ENCODE data around the gene CEBPE. TPM values are rescaled to one million over a fixed set of nuclear protein-coding genes. Genes with fewer than 3 reads are reported as not detected.

The CEBPE gene
- total RNA-seq, 1 experiment from 2014 or later: not detected

- no peaks in the 10 kb centered on the region for H3K27me3 ChIP-seq (replicated peaks; ENCODE audit: control insufficient read depth, insufficient read depth, low read length)
- Mint-ChIP-seq H3K4me1 (ENCODE audit: low read depth, unreplicated experiment) (peaks cover 29% of the 10 kb centered on the region), H3K4me3 (ENCODE audit: unreplicated experiment) (no peak overlapping the region), H3K9me3 (ENCODE audit: unreplicated experiment) (no peaks in the 10 kb centered on the region), H3K36me3 (ENCODE audit: insufficient read depth, unreplicated experiment) (peaks cover 93% of the 10 kb centered on the region), H3K27ac (ENCODE audit: unreplicated experiment) (no peak overlapping the region), H3K27me3 (ENCODE audit: insufficient read depth, unreplicated experiment) (no peaks in the 10 kb centered on the region)
- BruUV-seq (replicated peaks): no TSS peak
- peaks cover 58% of the 10 kb centered on the region for H3K4me1 ChIP-seq
- peak in 1 of 2 experiments; percentile 55 for DNase-seq
- intact Hi-C loops (cut with micrococcal nuclease; ENCODE audit: unreplicated experiment): loop anchor here (2.0 kb wide), 1 partner anchor 32 kb away; no protein-coding TSS in a partner anchor
- no peak overlapping the region for H3K4me3 ChIP-seq (ENCODE audit: low read depth, low read length)
- CTCF ChIA-PET: interaction anchor here (0.6 to 4.5 kb wide), 9 partner anchors 8 to 1017 kb away, joined by 3 to 49 read pairs (median 6); partner anchors contain the start of genes ACIN1 and C14orf119
- TF ChIP-seq, protein P1, sequence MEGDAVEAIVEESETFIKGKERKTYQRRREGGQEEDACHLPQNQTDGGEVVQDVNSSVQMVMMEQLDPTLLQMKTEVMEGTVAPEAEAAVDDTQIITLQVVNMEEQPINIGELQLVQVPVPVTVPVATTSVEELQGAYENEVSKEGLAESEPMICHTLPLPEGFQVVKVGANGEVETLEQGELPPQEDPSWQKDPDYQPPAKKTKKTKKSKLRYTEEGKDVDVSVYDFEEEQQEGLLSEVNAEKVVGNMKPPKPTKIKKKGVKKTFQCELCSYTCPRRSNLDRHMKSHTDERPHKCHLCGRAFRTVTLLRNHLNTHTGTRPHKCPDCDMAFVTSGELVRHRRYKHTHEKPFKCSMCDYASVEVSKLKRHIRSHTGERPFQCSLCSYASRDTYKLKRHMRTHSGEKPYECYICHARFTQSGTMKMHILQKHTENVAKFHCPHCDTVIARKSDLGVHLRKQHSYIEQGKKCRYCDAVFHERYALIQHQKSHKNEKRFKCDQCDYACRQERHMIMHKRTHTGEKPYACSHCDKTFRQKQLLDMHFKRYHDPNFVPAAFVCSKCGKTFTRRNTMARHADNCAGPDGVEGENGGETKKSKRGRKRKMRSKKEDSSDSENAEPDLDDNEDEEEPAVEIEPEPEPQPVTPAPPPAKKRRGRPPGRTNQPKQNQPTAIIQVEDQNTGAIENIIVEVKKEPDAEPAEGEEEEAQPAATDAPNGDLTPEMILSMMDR (IDR thresholded peaks at IDR 0.05; ENCODE audit: insufficient read depth in 1 of 2, low read depth in 1 of 2, low read length in 1 of 2, severe bottlenecking in 1 of 2, unreplicated experiment in 1 of 2): peak; percentile 50 to 60
- H3K9me3 ChIP-seq: no peaks in the 10 kb centered on the region
- POLR2A ChIA-PET: interaction anchor here (1.5 kb wide), 1 partner anchor 18 kb away, joined by 8 read pairs; the partner anchor contains the start of genes ACIN1 and C14orf119
- H3K36me3 ChIP-seq (ENCODE audit: control insufficient read depth, insufficient read depth, low read length): peaks cover 4% of the 10 kb centered on the region
Measured at GRCh38 chr14:23076785-23077408, 42.2 kb downstream of the CEBPE start.

GRCh38 chr14:23074906-23075305 lies 44.1 kb downstream of the CEBPE start:
- peaks cover 4% of the 10 kb centered on the region for H3K36me3 ChIP-seq (ENCODE audit: control insufficient read depth, insufficient read depth, low read length)
- ChIA-PET CTCF (interaction anchor here (0.7 kb wide), 2 partner anchors 13 to 20 kb away, joined by 3 read pairs; partner anchors contain the start of gene ACIN1), POLR2A (interaction anchor here (0.6 to 1.0 kb wide), 2 partner anchors 13 to 20 kb away, joined by 3 read pairs; partner anchors contain the start of genes ACIN1 and C14orf119)
- no peaks in the 10 kb centered on the region for H3K9me3 ChIP-seq
- no peaks in the 10 kb centered on the region for H3K27me3 Mint-ChIP-seq (ENCODE audit: insufficient read depth, unreplicated experiment)
- H3K36me3 Mint-ChIP-seq (ENCODE audit: insufficient read depth, unreplicated experiment): peaks cover 93% of the 10 kb centered on the region
- peaks cover 54% of the 10 kb centered on the region for H3K4me1 ChIP-seq
- TF ChIP-seq, protein P1 (IDR thresholded peaks at IDR 0.05; ENCODE audit: insufficient read depth in 1 of 2, low read depth in 1 of 2, low read length in 1 of 2, severe bottlenecking in 1 of 2, unreplicated experiment in 1 of 2): no peak
- H3K4me1 Mint-ChIP-seq (ENCODE audit: low read depth, unreplicated experiment): peaks cover 36% of the 10 kb centered on the region
- no peak overlapping the region for H3K4me3 Mint-ChIP-seq (ENCODE audit: unreplicated experiment)
- no peak for DNase-seq
- BruUV-seq (replicated peaks): no TSS peak
- intact Hi-C loops (cut with micrococcal nuclease; ENCODE audit: unreplicated experiment): no loop called here
- H3K9me3 Mint-ChIP-seq (ENCODE audit: unreplicated experiment): no peaks in the 10 kb centered on the region
- no peaks in the 10 kb centered on the region for H3K27me3 ChIP-seq (replicated peaks; ENCODE audit: control insufficient read depth, insufficient read depth, low read length)
- no peak overlapping the region for H3K27ac Mint-ChIP-seq (ENCODE audit: unreplicated experiment)
- H3K4me3 ChIP-seq (ENCODE audit: low read depth, low read length): no peak overlapping the region

DNA sequence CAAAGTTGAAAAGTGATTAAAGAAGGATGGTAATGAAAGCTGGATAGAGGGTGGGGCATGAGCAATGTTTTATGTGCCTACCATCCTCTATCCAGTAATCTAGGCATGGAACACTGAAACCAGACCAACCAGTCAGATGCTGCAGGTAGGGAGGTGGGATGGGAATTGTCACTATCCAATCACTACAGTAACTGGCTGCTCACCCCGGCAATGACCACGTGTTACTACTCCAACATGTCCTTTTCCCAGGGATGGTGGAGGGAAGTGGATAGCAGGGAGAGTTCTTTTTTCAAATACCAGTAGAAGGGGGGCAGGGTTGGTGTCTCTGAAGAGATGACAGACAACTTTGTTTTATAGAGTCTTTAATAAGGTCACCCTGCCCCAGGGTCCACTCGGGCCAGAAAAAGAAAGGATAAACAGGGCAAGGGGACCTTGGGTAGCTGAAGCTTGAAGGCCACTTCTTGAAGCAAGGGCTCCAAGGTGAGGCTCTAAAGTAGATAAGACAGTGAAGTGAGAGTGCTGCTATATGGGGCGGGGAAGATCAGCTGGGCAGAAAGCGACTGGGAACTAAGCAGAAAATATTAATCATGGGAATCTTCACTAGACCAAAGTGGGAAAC lies 47.0 kb downstream of the CEBPE start:
- Mint-ChIP-seq H3K4me3 (ENCODE audit: unreplicated experiment) (peak overlapping the region; percentile 100), H3K4me1 (ENCODE audit: low read depth, unreplicated experiment) (peaks cover 32% of the 10 kb centered on the region), H3K27me3 (ENCODE audit: insufficient read depth, unreplicated experiment) (no peaks in the 10 kb centered on the region), H3K27ac (ENCODE audit: unreplicated experiment) (peak overlapping the region; percentile 93), H3K36me3 (ENCODE audit: insufficient read depth, unreplicated experiment) (peaks cover 90% of the 10 kb centered on the region), H3K9me3 (ENCODE audit: unreplicated experiment) (no peaks in the 10 kb centered on the region)
- intact Hi-C loops (cut with micrococcal nuclease; ENCODE audit: unreplicated experiment): loop anchor here (2.0 kb wide), 1 partner anchor 23 kb away; the partner anchor contains the start of genes ACIN1 and C14orf119
- H3K4me3 ChIP-seq (ENCODE audit: low read depth, low read length): peak overlapping the region; percentile 79
- TF ChIP-seq, protein P1 (IDR thresholded peaks at IDR 0.05; ENCODE audit: insufficient read depth in 1 of 2, low read depth in 1 of 2, low read length in 1 of 2, severe bottlenecking in 1 of 2, unreplicated experiment in 1 of 2): no peak
- H3K27me3 ChIP-seq (replicated peaks; ENCODE audit: control insufficient read depth, insufficient read depth, low read length): no peaks in the 10 kb centered on the region
- ChIA-PET POLR2A (interaction anchor here (0.6 to 1.0 kb wide), 9 partner anchors 23 to 483 kb away, joined by 3 to 20 read pairs (median 4); partner anchors contain the start of genes ACIN1, C14orf119, PABPN1 and PSMB5), CTCF (interaction anchor here (0.6 to 3.1 kb wide), 11 partner anchors 10 to 98 kb away, joined by 3 to 24 read pairs (median 5); partner anchors contain the start of genes ACIN1 and C14orf119)
- peak; percentile 54 to 69 for DNase-seq
- no peaks in the 10 kb centered on the region for H3K9me3 ChIP-seq
- BruUV-seq (replicated peaks): no TSS peak
- H3K4me1 ChIP-seq: peaks cover 27% of the 10 kb centered on the region
- H3K36me3 ChIP-seq (ENCODE audit: control insufficient read depth, insufficient read depth, low read length): peaks cover 11% of the 10 kb centered on the region
